Left hindlimb (tissue), 1 donor: Measurements from ENCODE around the gene TEX11.
"Not testable (repeated sequence)": the region's sequence is repeated elsewhere in the genome, so short reads cannot be mapped to it uniquely, and the experiment has no call there.

ENCODE experiments used
- DNase-seq: peaks from one replicate; pipeline ENCODE4 v3.0.0-alpha.2; 2018

Gene TEX11

GRCh38 chrX:70754169-70754848, 154.2 kb downstream of the TEX11 start:
- DNase-seq = no peak

GRCh38 chrX:70733774-70734173, 174.7 kb downstream of the TEX11 start:
- not testable (repeated sequence) for DNase-seq

- DNase-seq = not testable (repeated sequence)
Measured at GRCh38 chrX:70727961-70728360, 180.6 kb downstream of the TEX11 start.

GRCh38 chrX:70720721-70721120, 187.8 kb downstream of the TEX11 start:
- DNase-seq = no peak

GRCh38 chrX:70711336-70711735, 197.2 kb downstream of the TEX11 start:
- DNase-seq = not testable (repeated sequence)

GRCh38 chrX:70694339-70695122, 214.0 kb downstream of the TEX11 start:
- no peak for DNase-seq

GRCh38 chrX:70679455-70679854, 229.1 kb downstream of the TEX11 start:
- DNase-seq = not testable (repeated sequence)

GRCh38 chrX:70675284-70675683, 233.2 kb downstream of the TEX11 start:
- no peak for DNase-seq

- no peak for DNase-seq
Measured at GRCh38 chrX:70672326-70672725, 236.2 kb downstream of the TEX11 start.

GRCh38 chrX:70669120-70669519, 239.4 kb downstream of the TEX11 start:
- no peak for DNase-seq

- no peak for DNase-seq
Measured at GRCh38 chrX:70664726-70665125, 243.8 kb downstream of the TEX11 start.

GRCh38 chrX:70661124-70661523, 247.4 kb downstream of the TEX11 start:
- not testable (repeated sequence) for DNase-seq

GRCh38 chrX:70657546-70657945, 251.0 kb downstream of the TEX11 start:
- DNase-seq = not testable (repeated sequence)

- no peak for DNase-seq
Measured at GRCh38 chrX:70656304-70656703, 252.2 kb downstream of the TEX11 start.

- not testable (repeated sequence) for DNase-seq
Measured at GRCh38 chrX:70647910-70648309, 260.6 kb downstream of the TEX11 start.

- DNase-seq = no peak
Measured at GRCh38 chrX:70636218-70636617, 272.3 kb downstream of the TEX11 start.

GRCh38 chrX:70635669-70636068, 272.8 kb downstream of the TEX11 start:
- DNase-seq = no peak

GRCh38 chrX:70635227-70635626, 273.3 kb downstream of the TEX11 start:
- no peak for DNase-seq

GRCh38 chrX:70621743-70622142, 286.8 kb downstream of the TEX11 start:
- DNase-seq = no peak

- no peak for DNase-seq
Measured at GRCh38 chrX:70618467-70618866, 290.0 kb downstream of the TEX11 start.

- no peak for DNase-seq
Measured at GRCh38 chrX:70613295-70613694, 295.2 kb downstream of the TEX11 start.

GRCh38 chrX:70605352-70605751, 303.2 kb downstream of the TEX11 start:
- DNase-seq = no peak

GRCh38 chrX:70592091-70592490, 316.4 kb downstream of the TEX11 start:
- DNase-seq = no peak

GRCh38 chrX:70587158-70587557, 321.4 kb downstream of the TEX11 start:
- DNase-seq = not testable (repeated sequence)
